Gastrocnemius medialis (tissue), 4 donors: ENCODE results near the gene SAA2. TPM values are rescaled to one million over a fixed set of nuclear protein-coding genes. Genes with fewer than 3 reads are reported as not detected.
A peak's percentile ranks its signal among the peaks of the same experiment; 100 is the strongest.
"Not testable (repeated sequence)": the region's sequence is repeated elsewhere in the genome, so short reads cannot be mapped to it uniquely, and the experiment has no call there.

Experiments
- ATAC-seq, 2 donors: fragments of 150-250 bp; one replicate each; pipeline ENCODE4 v1.9.1; 2016
- DNase-seq, 2 donors: peaks; one replicate each; pipeline ENCODE4 v3.0.0-alpha.2; 2019
- H3K27ac ChIP-seq, 4 donors: fragments of 200-600 bp; sonication (generic); 1 replicate in 1 of 4; 2 replicates in 3 of 4; pipeline ENCODE4 v1.5.1; 2016 to 2018; ENCODE audit warnings: mild to moderate bottlenecking in 2 of 4, moderate library complexity in 1 of 4
- H3K27me3 ChIP-seq, 3 donors: fragments of 200-600 bp; sonication (generic) in 2 of 3; 1 replicate in 1 of 3; 2 replicates in 2 of 3; pipeline versions ENCODE4 v1.5.1 to v1.6.0; 2016 to 2019; ENCODE audit warnings: mild to moderate bottlenecking in 1 of 3, moderate library complexity in 1 of 3
- H3K36me3 ChIP-seq, 2 donors: fragments of 200-600 bp; sonication (generic) in 1 of 2; one replicate each; pipeline ENCODE4 v1.5.1; 2017 to 2018
- H3K4me1 ChIP-seq, 2 donors: fragments of 200-600 bp; sonication (generic) in 1 of 2; one replicate each; pipeline ENCODE4 v1.5.1; 2016 to 2017; ENCODE audit warnings: mild to moderate bottlenecking in 2 of 2
- H3K4me3 ChIP-seq, 4 donors: fragments of 200-600 bp; sonication (generic) in 3 of 4; 1 replicate in 1 of 4; 2 replicates in 3 of 4; pipeline ENCODE4 v1.5.1; 2016 to 2019; ENCODE audit warnings: mild to moderate bottlenecking in 2 of 4
- H3K9me3 ChIP-seq, 3 donors: fragments of 200-600 bp; sonication (generic) in 2 of 3; 1 replicate in 1 of 3; 2 replicates in 2 of 3; pipeline ENCODE4 v1.5.1; 2016 to 2019
- POLR2A ChIP-seq, 2 donors: fragments of 450-650 bp; IDR thresholded peaks; one replicate each; pipeline ENCODE4 v1.6.1; 2017; ENCODE audit warnings: antibody characterized with exemption in 2 of 2, mild to moderate bottlenecking in 2 of 2, moderate library complexity in 2 of 2
- in situ Hi-C, 4 donors: fragments of 200-750 bp; cut with MboI; loops; one replicate each; pipeline versions ENCODE4 v1.15.0 to v1.8.0; 2017; ENCODE audit warnings: low sequenced_read_pairs in 4 of 4
- intact Hi-C: fragments of 100-400 bp; cut with DNase I; formaldehyde crosslinking; loops from one replicate; pipeline ENCODE4 v1.15.1; 2023; ENCODE audit warnings: low total_unique reads
- total RNA-seq, 4 donors: library from RNA; depleted of rRNA; stranded (reverse); fragments of >200 nt; gene quantifications; one replicate each; pipeline versions ENCODE4 v1.1.0 to v1.2.3, GENCODE V29; 2016
- TF ChIP-seq, protein P1 (sequence below), 5 experiments: fragments of 450-650 bp in 3 of 5; fragments of 200-600 bp in 2 of 5; sonication (generic) in 2 of 5; IDR thresholded peaks in 4 of 5; conservative IDR thresholded peaks in 1 of 5; 1 replicate in 4 of 5; 2 replicates in 1 of 5; pipeline ENCODE4 v1.5.1; 2016 to 2019; ENCODE audit warnings: antibody characterized with exemption in 5 of 5, mild to moderate bottlenecking in 3 of 5, moderate library complexity in 3 of 5

Gene SAA2
- total RNA-seq, 4 donors from 2014 or later, result 2.0 to 67.5 (median 42.8) TPM

DNA sequence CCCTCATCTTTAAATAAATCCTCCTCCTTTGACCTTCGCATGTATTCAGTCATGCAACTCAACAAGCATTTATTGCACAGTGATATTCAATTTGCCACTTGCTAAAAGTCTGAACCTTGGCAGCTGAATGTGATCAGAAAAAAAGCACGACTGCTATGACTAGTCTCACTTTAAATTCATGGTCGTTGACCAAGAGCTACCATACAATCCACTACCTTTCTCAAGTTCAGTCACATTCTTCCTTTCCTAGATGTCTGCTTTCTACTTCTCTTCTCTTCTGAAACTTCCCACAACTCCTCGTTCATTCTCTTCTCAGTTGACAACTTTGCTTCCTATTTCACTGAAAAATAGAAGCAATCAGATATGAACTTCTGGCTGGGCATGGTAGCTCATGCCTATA is 15.6 kb upstream of the SAA2 start:
- no peaks in the 10 kb centered on the region for H3K27me3 ChIP-seq
- no peak overlapping the region for H3K4me3 ChIP-seq
- ATAC-seq, result no peak
- H3K9me3 ChIP-seq, result no peaks in the 10 kb centered on the region
- no peak for DNase-seq
- intact Hi-C loops, result no loop called here
- in situ Hi-C loops, result no loop called here
- no peaks in the 10 kb centered on the region for H3K4me1 ChIP-seq
- no peaks in the 10 kb centered on the region for H3K36me3 ChIP-seq
- H3K27ac ChIP-seq, result no peak overlapping the region
- no peak for TF ChIP-seq POLR2A (IDR thresholded peaks at IDR 0.05)
- TF ChIP-seq, protein P1, sequence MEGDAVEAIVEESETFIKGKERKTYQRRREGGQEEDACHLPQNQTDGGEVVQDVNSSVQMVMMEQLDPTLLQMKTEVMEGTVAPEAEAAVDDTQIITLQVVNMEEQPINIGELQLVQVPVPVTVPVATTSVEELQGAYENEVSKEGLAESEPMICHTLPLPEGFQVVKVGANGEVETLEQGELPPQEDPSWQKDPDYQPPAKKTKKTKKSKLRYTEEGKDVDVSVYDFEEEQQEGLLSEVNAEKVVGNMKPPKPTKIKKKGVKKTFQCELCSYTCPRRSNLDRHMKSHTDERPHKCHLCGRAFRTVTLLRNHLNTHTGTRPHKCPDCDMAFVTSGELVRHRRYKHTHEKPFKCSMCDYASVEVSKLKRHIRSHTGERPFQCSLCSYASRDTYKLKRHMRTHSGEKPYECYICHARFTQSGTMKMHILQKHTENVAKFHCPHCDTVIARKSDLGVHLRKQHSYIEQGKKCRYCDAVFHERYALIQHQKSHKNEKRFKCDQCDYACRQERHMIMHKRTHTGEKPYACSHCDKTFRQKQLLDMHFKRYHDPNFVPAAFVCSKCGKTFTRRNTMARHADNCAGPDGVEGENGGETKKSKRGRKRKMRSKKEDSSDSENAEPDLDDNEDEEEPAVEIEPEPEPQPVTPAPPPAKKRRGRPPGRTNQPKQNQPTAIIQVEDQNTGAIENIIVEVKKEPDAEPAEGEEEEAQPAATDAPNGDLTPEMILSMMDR (IDR thresholded peaks at IDR 0.05 in 4 of 5, conservative IDR thresholded peaks at IDR 0.05 in 1 of 5), result no peak

DNA sequence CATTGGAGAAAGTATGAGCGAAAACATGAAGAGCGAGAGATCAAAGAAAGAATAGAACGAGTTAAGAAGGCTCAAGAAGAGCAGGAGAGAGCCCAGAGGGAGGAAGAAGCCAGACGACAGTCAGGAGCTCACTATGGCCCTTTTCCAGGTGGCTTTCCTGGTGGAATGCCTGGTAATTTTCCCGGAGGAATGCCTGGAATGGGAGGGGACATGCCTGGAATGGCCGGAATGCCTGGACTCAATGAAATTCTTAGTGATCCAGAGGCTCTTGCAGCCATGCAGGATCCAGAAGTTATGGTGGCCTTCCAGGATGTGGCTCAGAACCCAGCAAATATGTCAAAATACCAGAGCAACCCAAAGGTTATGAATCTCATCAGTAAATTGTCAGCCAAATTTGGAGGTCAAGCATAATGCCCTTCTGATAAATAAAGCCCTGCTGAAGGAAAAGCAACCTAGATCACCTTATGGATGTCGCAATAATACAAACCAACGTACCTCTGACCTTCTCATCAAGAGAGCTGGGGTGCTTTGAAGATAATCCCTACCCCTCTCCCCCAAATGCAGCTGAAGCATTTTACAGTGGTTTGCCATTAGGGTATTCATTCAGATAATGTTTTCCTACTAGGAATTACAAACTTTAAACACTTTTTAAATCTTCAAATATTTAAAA is 14.3 kb upstream of the SAA2 start:
- H3K9me3 ChIP-seq, H3K27ac ChIP-seq, H3K4me3 ChIP-seq, H3K36me3 ChIP-seq, intact Hi-C loops, ATAC-seq, in situ Hi-C loops, DNase-seq, H3K4me1 ChIP-seq, H3K27me3 ChIP-seq: not testable (repeated sequence)

DNA sequence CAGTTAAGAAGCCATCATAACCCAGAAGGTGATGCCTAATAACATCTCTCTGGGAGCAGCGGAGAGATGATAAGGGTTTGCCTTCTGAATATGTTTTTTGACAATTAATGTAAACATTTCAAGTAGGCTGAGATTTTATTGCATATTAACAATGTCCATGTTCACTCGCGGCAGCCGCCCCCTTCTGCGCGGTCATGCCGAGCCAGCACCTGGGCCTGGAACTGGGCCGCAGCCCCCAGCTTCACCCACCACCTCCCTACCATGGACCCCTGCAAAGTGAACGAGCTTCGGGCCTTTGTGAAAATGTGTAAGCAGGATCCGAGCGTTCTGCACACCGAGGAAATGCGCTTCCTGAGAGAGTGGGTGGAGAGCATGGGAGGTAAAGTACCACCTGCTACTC is 13.3 kb upstream of the SAA2 start:
- in situ Hi-C loops (no loop called here), intact Hi-C loops (no loop called here)
- no peak for DNase-seq
- no peak overlapping the region for H3K4me3 ChIP-seq
- no peaks in the 10 kb centered on the region for H3K4me1 ChIP-seq
- no peaks in the 10 kb centered on the region for H3K9me3 ChIP-seq
- no peak overlapping the region for H3K27ac ChIP-seq
- no peaks in the 10 kb centered on the region for H3K36me3 ChIP-seq
- TF ChIP-seq POLR2A (IDR thresholded peaks at IDR 0.05), result no peak
- TF ChIP-seq, protein P1 (IDR thresholded peaks at IDR 0.05 in 4 of 5, conservative IDR thresholded peaks at IDR 0.05 in 1 of 5), result no peak
- no peak for ATAC-seq
- no peaks in the 10 kb centered on the region for H3K27me3 ChIP-seq

DNA sequence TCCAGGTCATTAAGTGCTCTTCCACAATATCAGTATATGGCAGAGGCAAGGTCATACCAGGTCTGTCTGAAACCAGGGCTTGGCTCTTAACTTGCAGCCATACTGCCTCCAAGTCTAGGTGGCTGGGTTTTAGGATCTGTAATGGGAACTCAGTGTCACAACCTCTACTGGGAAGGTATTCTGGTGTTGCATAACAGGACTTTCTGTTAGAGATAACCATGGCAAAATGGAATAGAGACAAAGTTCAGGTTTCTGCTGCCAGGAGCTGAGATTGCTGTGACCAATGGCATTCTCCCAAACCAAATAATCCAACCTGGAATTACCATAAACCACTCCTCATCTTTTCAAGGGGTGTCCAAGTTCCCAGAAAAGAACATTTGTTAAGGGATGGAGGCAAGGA is 10.8 kb upstream of the SAA2 start:
- no peaks in the 10 kb centered on the region for H3K9me3 ChIP-seq
- H3K4me1 ChIP-seq, result no peaks in the 10 kb centered on the region
- no peaks in the 10 kb centered on the region for H3K27me3 ChIP-seq
- no peak for TF ChIP-seq POLR2A (IDR thresholded peaks at IDR 0.05)
- TF ChIP-seq, protein P1 (IDR thresholded peaks at IDR 0.05 in 4 of 5, conservative IDR thresholded peaks at IDR 0.05 in 1 of 5), result no peak
- no peak overlapping the region for H3K4me3 ChIP-seq
- DNase-seq (peak in 1 of 2 donors; percentile 42), ATAC-seq (peak in 1 of 2 donors; percentile 93)
- H3K36me3 ChIP-seq, result no peaks in the 10 kb centered on the region
- H3K27ac ChIP-seq, result no peak overlapping the region
- in situ Hi-C loops, result no loop called here
- intact Hi-C loops, result no loop called here

DNA sequence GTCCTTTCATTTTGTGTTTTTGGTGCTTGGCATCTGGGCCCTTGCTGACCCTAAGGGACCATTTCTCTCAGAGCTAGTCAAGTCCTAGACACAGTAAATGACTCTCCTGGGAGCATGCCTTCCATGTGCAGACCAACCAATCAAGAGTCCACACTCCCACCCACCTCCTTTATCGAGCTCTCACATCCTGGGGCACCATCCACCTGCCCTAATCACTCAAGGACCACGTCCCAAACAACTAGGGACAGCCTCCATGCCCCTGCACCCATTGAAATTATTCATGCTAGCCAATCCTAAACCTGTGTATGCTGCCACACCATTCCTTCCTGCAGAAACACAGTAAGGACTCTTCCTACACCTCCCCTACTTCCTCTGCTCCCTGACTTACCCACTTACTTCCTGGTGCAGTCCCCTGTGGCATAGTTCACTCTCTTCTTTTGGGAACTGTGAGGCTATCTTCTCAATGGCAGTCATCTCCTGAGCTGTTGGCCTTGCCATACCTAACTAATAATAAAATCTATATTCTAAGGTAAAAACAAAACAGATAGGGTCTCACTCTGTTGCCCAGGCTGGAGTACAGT is 6.4 kb upstream of the SAA2 start:
- TF ChIP-seq, protein P1 (IDR thresholded peaks at IDR 0.05 in 4 of 5, conservative IDR thresholded peaks at IDR 0.05 in 1 of 5), result no peak
- no peak for TF ChIP-seq POLR2A (IDR thresholded peaks at IDR 0.05)

More for the DNA sequence above, 6.4 kb upstream of the SAA2 start:
- in situ Hi-C loops (no loop called here), intact Hi-C loops (no loop called here)
- H3K4me1 ChIP-seq, result no peaks in the 10 kb centered on the region
- DNase-seq, result no peak
- no peak for ATAC-seq
- H3K4me3 ChIP-seq, result no peak overlapping the region
- H3K36me3 ChIP-seq, result no peaks in the 10 kb centered on the region
- H3K27me3 ChIP-seq, result no peaks in the 10 kb centered on the region
- no peak overlapping the region for H3K27ac ChIP-seq
- no peaks in the 10 kb centered on the region for H3K9me3 ChIP-seq
